K562 (cell line): ENCODE results near the gene AP4E1. TPM values are rescaled to one million over a fixed set of nuclear protein-coding genes. Genes with fewer than 3 reads are reported as not detected.

Experiments used
- ATAC-seq: fragments of 200-7000 bp; cut with Tn5 transposase; 3 replicates; pipeline ENCODE4 v1.9.1; 2020; ENCODE audit warnings: moderate library complexity
- BruUV-seq: library from RNA; stranded (reverse); fragments of 400-500 nt; replicated peaks from 2 replicates; lab custom pipeline; 2021; lab: Mats Ljungman, UMichigan
- CTCF ChIA-PET: fragments of 300-600 bp; formaldehyde crosslinking; extraction: SDS; loops from one replicate; lab custom pipeline; 2021; ENCODE audit warnings: low intra/inter-chr PET ratio; lab: Yijun Ruan, JAX
- POLR2A ChIA-PET: fragments of 300-600, 350-650 bp; sonication (Branson Sonifier 250); formaldehyde crosslinking; extraction: SDS; loops from one replicate; lab custom pipeline; 2021; ENCODE audit warnings: antibody characterized with exemption, inconsistent platforms; lab: Yijun Ruan, JAX
- DNase-seq, 4 experiments: peaks; one replicate each; pipeline versions ENCODE4 v3.0.0 to v3.0.0-alpha.2; 2011 to 2018; ENCODE audit warnings: low spot score in 3 of 4, mixed read lengths in 3 of 4; ENCODE audit errors: extremely low read depth in 1 of 4
- FAIRE-seq: peaks from 2 replicates; lab custom pipeline; 2011; peaks lifted over from hg19 to GRCh38; lab: Jason Lieb, UNC
- H2AFZ ChIP-seq: 2 replicates; pipeline ENCODE4 v1.6.0; 2011; ENCODE audit warnings: low read depth, low read length, control low read depth, inconsistent platforms
- H3K27ac ChIP-seq: fragments of 200-600 bp; 3 replicates; pipeline ENCODE4 v1.8.0; 2011; ENCODE audit warnings: low read depth, mild to moderate bottlenecking, control low read depth, inconsistent platforms, low read length, moderate library complexity, mixed read lengths; ENCODE audit errors: extremely low read depth
- H3K27me3 ChIP-seq, 2 experiments: fragments of 300-600 bp in 1 of 2; 2 replicates in 1 of 2; 3 replicates in 1 of 2; pipeline versions ENCODE4 v1.6.0 to v1.8.0; 2011; ENCODE audit warnings: inconsistent platforms in 2 of 2, low read length in 2 of 2, mild to moderate bottlenecking in 1 of 2, mixed read lengths in 1 of 2, moderate library complexity in 1 of 2; ENCODE audit not compliant: control insufficient read depth in 2 of 2, insufficient read depth in 2 of 2
- H3K36me3 ChIP-seq: fragments of 300-600 bp; 3 replicates; pipeline ENCODE4 v1.8.0; 2011; ENCODE audit warnings: mild to moderate bottlenecking, low read length, inconsistent platforms; ENCODE audit not compliant: control insufficient read depth, insufficient read depth
- H3K4me1 ChIP-seq, 2 experiments: fragments of 200-600 bp in 1 of 2; replicated peaks in 1 of 2; 2 replicates in 1 of 2; 3 replicates in 1 of 2; pipeline versions ENCODE4 v1.5.1 to v1.8.0; 2011; ENCODE audit warnings: inconsistent platforms in 2 of 2, low read length in 2 of 2, mild to moderate bottlenecking in 1 of 2, mixed read lengths in 1 of 2, moderate library complexity in 1 of 2; ENCODE audit not compliant: control insufficient read depth in 2 of 2, insufficient read depth in 2 of 2
- H3K4me2 ChIP-seq: 2 replicates; pipeline ENCODE4 v1.6.1; 2011; ENCODE audit warnings: low read length, control low read depth, inconsistent platforms, mixed read lengths; ENCODE audit not compliant: insufficient read depth
- H3K4me3 ChIP-seq: fragments of 200-600 bp; sonication (generic), shearing (Covaris generic); 2 replicates; pipeline ENCODE4 v1.5.1; 2016; ENCODE audit warnings: control low read depth, inconsistent platforms
- H3K79me2 ChIP-seq: fragments of 200-600 bp; 3 replicates; pipeline ENCODE4 v1.8.0; 2011; ENCODE audit warnings: low read length, inconsistent platforms; ENCODE audit not compliant: control insufficient read depth, insufficient read depth
- H3K9ac ChIP-seq, 2 experiments: 2 replicates each; pipeline versions ENCODE4 v1.6.0 to v1.6.1; 2011; ENCODE audit warnings: low read depth in 2 of 2, low read length in 2 of 2, control low read depth in 1 of 2, inconsistent platforms in 1 of 2, mild to moderate bottlenecking in 1 of 2, mixed read lengths in 1 of 2; ENCODE audit not compliant: insufficient read depth in 1 of 2
- H3K9me1 ChIP-seq: one replicate; pipeline ENCODE4 v1.6.0; 2011; ENCODE audit warnings: inconsistent platforms, mild to moderate bottlenecking, low read length, moderate library complexity; ENCODE audit not compliant: control insufficient read depth, insufficient read depth
- H3K9me3 ChIP-seq: replicated peaks from 2 replicates; pipeline ENCODE4 v1.5.1; 2011; ENCODE audit warnings: low read depth, low read length, inconsistent platforms; ENCODE audit not compliant: control insufficient read depth, insufficient read depth
- H4K20me1 ChIP-seq: replicated peaks from 2 replicates; pipeline ENCODE4 v1.6.1; 2011; ENCODE audit warnings: low read length, inconsistent platforms, mixed read lengths; ENCODE audit not compliant: control insufficient read depth, insufficient read depth
- ATF7 ChIP-seq: fragments of 450-650 bp; IDR thresholded peaks from 2 replicates; pipeline ENCODE4 v1.7.1; 2014; ENCODE audit warnings: mild to moderate bottlenecking, moderate library complexity
- DDX20 ChIP-seq: fragments of 450-650 bp; IDR thresholded peaks from 2 replicates; pipeline ENCODE4 v1.6.1; 2016; ENCODE audit warnings: missing genetic modification characterization, low read depth, mild to moderate bottlenecking, missing compliant biosample characterization, moderate library complexity
- E2F1 ChIP-seq: sonication (generic); formaldehyde crosslinking; IDR thresholded peaks from 2 replicates; pipeline ENCODE4 v1.8.1; 2023; ENCODE audit warnings: mild to moderate bottlenecking, missing genetic modification reagents, moderate library complexity
- EGR1 ChIP-seq: fragments of 450-650 bp; conservative IDR thresholded peaks from 2 replicates; pipeline ENCODE4 v1.6.1; 2017; ENCODE audit warnings: mild to moderate bottlenecking
- ERF ChIP-seq: fragments of 450-650 bp; formaldehyde crosslinking; IDR thresholded peaks from 2 replicates; pipeline ENCODE4 v1.4.0; 2020; ENCODE audit warnings: mild to moderate bottlenecking, mixed read lengths
- FUS ChIP-seq: fragments of 200-400 bp; formaldehyde crosslinking; optimal IDR thresholded peaks from 2 replicates; pipeline ENCODE3; 2017; ENCODE audit warnings: low read depth, low read length
- GTF2E2 ChIP-seq: fragments of 200-800 bp; sonication (Bioruptor generic); IDR thresholded peaks from 2 replicates; pipeline ENCODE4 v1.6.1; 2016; ENCODE audit warnings: missing genetic modification characterization, missing compliant biosample characterization
- IRF1 ChIP-seq: sonication (generic); formaldehyde crosslinking; IDR thresholded peaks from 2 replicates; pipeline ENCODE4 v1.8.0; 2022; ENCODE audit warnings: missing genetic modification reagents, mild to moderate bottlenecking, borderline replicate concordance
- NELFE ChIP-seq: IDR thresholded peaks from 2 replicates; pipeline ENCODE4 v1.6.1; 2011; ENCODE audit warnings: mild to moderate bottlenecking; ENCODE audit not compliant: insufficient read depth, insufficient read length
- PATZ1 ChIP-seq: fragments of 250-450 bp; sonication (Bioruptor Pico); IDR thresholded peaks from 2 replicates; pipeline ENCODE4 v1.5.0; 2020; ENCODE audit warnings: mild to moderate bottlenecking, borderline replicate concordance
- PML ChIP-seq: IDR thresholded peaks from 2 replicates; pipeline ENCODE4 v1.6.1; 2012; ENCODE audit warnings: low read length, inconsistent platforms
- SNRNP70 ChIP-seq: fragments of 200-400 bp; formaldehyde crosslinking; optimal IDR thresholded peaks from 2 replicates; pipeline ENCODE3; 2017; ENCODE audit warnings: low read depth, low read length
- TOE1 ChIP-seq, 2 experiments: fragments of 450-650 bp in 1 of 2; sonication (generic) in 1 of 2; formaldehyde crosslinking in 1 of 2; IDR thresholded peaks; 2 replicates each; pipeline versions ENCODE4 v1.7.1 to v1.8.0; 2016 to 2022; ENCODE audit warnings: borderline replicate concordance in 2 of 2, mild to moderate bottlenecking in 2 of 2, antibody characterized with exemption in 1 of 2, inconsistent platforms in 1 of 2, low read depth in 1 of 2, missing genetic modification reagents in 1 of 2, moderate library complexity in 1 of 2
- ZKSCAN3 ChIP-seq: fragments of 250-450 bp; sonication (Bioruptor Pico); IDR thresholded peaks from 2 replicates; pipeline ENCODE4 v1.4.0; 2020
- ZNF217 ChIP-seq: sonication (generic); formaldehyde crosslinking; IDR thresholded peaks from 2 replicates; pipeline ENCODE4 v1.8.0; 2022; ENCODE audit warnings: mild to moderate bottlenecking, missing genetic modification reagents
- ZNF518B ChIP-seq: fragments of 250-450 bp; sonication (Bioruptor Pico); IDR thresholded peaks from 2 replicates; pipeline ENCODE4 v1.5.0; 2021; ENCODE audit warnings: mild to moderate bottlenecking, moderate library complexity
- WGBS: fragments of 100-300 bp; shearing (Covaris generic); methylation state at CpG from one replicate; pipeline ENCODE4 v1.1.6; 2016; ENCODE audit warnings: low coverage, mixed read lengths; ENCODE audit not compliant: insufficient coverage; ENCODE audit errors: missing lambda C conversion rate; 5-methylcytosine and 5-hydroxymethylcytosine counted together
- in situ Hi-C: fragments of 300-500 bp; cut with MboI; formaldehyde crosslinking; loops from 4 replicates; pipeline ENCODE4 v1.15.0; 2018; ENCODE audit warnings: inconsistent platforms, mixed read lengths
- intact Hi-C: fragments of 100-400 bp; cut with micrococcal nuclease; formaldehyde crosslinking; loops from 2 replicates; pipeline ENCODE4 v1.14.2; 2022
- polyA plus RNA-seq, 8 experiments: library from polyadenylated mRNA; depleted of rRNA in 4 of 8; stranded (reverse) in 5 of 8; unstranded in 3 of 8; fragments of >200 nt; fragmentation: Nextera tagmentation in 2 of 8; fragmentation: Illumina TruSeq in 1 of 8; extraction: Ambion mirVana in 2 of 8; extraction: Trizol in 1 of 8; gene quantifications; 2 replicates each; pipeline versions ENCODE4 v1.2.1 to v1.2.3, GENCODE V29; 2011 to 2014; ENCODE audit warnings: inconsistent platforms in 1 of 8, missing spikeins in 1 of 8
- total RNA-seq, 7 experiments: library from RNA; depleted of rRNA in 6 of 7; stranded (reverse); fragments of >200 nt in 6 of 7; fragmentation: Illumina TruSeq in 2 of 7; extraction: Trizol in 2 of 7; gene quantifications; 2 replicates each; pipeline versions ENCODE4 v1.2.1 to v1.2.3, GENCODE V29; 2011 to 2021; ENCODE audit warnings: low replicate concordance in 1 of 7

Gene AP4E1
- total and polyA plus RNA-seq, 9 of the 15 experiments (the other 6 are each of a cell fraction or from before 2014, with no cell fraction given), result 1.3 to 11.5 (median 4.4) TPM

- FAIRE-seq (no peak), ATAC-seq (no peak), DNase-seq (no peak)
- H3K9ac ChIP-seq, result no peak overlapping the region
- CTCF ChIA-PET, result no interaction called here
- no peaks in the 10 kb centered on the region for H3K79me2 ChIP-seq
- POLR2A ChIA-PET, result no interaction called here
- no peaks in the 10 kb centered on the region for H3K4me1 ChIP-seq
- no peaks in the 10 kb centered on the region for H4K20me1 ChIP-seq
- H3K4me2 ChIP-seq, result no peak overlapping the region
- no peak overlapping the region for H3K4me3 ChIP-seq
- 100% methylated on average over 2 of the region's 2 CpGs for WGBS
- no peak overlapping the region for H3K27ac ChIP-seq
- H2AFZ ChIP-seq, result no peak overlapping the region
- no peaks in the 10 kb centered on the region for H3K27me3 ChIP-seq
- BruUV-seq, result no TSS peak
- in situ Hi-C loops, result no loop called here
- H3K9me1 ChIP-seq, result no peaks in the 10 kb centered on the region
- intact Hi-C loops, result no loop called here
- peaks cover 17% of the 10 kb centered on the region; the same call in 2 of the 3 replicates for H3K36me3 ChIP-seq
- peaks cover 21% of the 10 kb centered on the region for H3K9me3 ChIP-seq
- TF ChIP-seq PML (no peak), PATZ1 (CRISPR knock-in tag) (no peak), EGR1 (no peak), E2F1 (CRISPR knock-in tag) (no peak), NELFE (no peak), GTF2E2 (tag) (no peak), ZNF518B (CRISPR knock-in tag) (no peak), TOE1 (IDR thresholded peaks at IDR 0.05; ENCODE audit: borderline replicate concordance) (no peak), TOE1 (CRISPR knock-in tag; IDR thresholded peaks at IDR 0.05; ENCODE audit: borderline replicate concordance, low read depth) (no peak), FUS (no peak), IRF1 (CRISPR knock-in tag) (no peak), SNRNP70 (no peak), ZKSCAN3 (CRISPR knock-in tag) (no peak), ZNF217 (no peak), ERF (CRISPR knock-in tag) (no peak), DDX20 (tag) (no peak), ATF7 (no peak)
Measured at GRCh38 chr15:50968353-50968752, 59.9 kb downstream of the AP4E1 start.
